ENCODE results near the gene ITIH1. TPM values are rescaled to one million over a fixed set of nuclear protein-coding genes. Genes with fewer than 3 reads are reported as not detected.

Gene ITIH1
- total RNA-seq, 1 donor from 2014 or later: not detected

- no peak for DNase-seq (ENCODE audit: extremely low read depth, low read depth, low spot score)
Observed at GRCh38 chr3:52809149-52809548, 31.8 kb downstream of the ITIH1 start.

DNA sequence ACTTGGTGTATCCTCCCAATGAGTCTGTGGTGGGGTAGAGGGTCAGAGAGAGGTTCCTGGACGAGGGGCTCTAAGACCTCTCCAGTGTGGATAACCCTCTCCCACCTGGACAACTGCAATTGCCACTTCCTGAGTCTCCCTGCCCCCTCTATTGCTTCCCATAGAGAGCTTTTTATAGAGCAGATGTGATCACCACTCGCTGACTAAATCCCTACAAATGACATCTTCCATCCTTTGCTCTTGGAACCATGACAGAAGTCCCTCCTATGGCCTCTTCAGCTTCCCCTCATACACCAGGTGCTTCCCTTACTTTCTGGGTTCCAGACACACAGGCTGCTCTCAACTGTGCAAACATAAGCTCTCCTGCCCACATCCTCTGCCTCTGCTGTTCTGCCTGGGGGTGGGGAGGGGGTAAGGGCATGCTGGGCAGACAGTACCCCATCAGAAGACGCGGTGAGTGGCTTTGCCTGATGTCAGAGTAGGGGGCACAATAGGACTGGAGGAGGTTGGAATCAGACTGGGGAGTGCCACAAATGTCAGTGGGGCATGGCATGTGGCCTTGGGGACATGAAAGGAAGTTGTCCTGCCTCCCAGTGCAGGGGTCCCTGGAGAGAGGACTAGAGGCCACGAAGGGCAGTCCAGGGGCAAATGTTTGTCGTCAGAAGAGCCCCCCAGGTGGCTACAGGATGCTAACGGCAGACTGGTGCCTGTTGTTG lies 32.4 kb downstream of the ITIH1 start:
- DNase-seq (ENCODE audit: extremely low read depth, low read depth, low spot score): no peak

DNA sequence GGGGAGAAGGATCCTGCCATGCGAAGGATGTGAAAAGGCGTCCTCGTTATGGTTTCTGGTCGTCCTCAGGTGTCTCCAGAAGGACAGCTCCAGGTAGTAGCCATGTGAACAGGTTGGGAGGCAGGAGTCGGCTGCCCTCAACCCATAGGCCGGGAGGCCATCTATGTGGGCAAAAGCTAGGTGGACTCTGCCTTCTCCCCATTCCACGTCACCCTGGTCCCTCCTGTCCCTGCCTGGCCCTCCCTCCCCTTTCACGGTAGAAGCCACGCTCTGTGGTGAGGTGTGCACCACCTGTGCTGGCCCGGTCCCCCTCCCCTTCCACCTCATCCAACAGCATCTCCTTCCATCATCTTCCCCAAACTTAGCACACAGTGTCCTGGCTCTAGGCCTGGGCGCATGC lies 33.5 kb downstream of the ITIH1 start:
- no peak for DNase-seq (ENCODE audit: extremely low read depth, low read depth, low spot score)

- DNase-seq (ENCODE audit: extremely low read depth, low read depth, low spot score): no peak
Observed at GRCh38 chr3:52811452-52812011, 34.1 kb downstream of the ITIH1 start.

DNA sequence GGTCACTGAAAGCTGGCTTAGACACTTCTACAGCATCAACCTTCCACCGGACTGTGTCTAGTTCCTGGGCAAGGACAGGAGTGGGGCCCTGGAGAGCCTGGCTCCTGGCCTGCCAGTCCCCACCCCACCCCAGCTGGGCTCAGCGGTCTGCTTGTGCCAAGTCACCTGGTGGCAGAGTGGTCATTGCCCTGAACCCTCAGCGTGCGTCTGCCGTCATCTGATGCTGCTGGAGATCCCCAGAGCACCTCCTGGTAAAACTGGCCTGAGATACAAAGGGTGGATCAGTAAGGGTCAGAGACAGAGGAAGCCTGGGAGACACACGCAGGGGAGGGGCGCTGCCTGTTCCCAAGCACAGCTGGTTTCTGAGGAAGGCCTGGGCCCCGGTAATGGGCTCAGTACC lies 36.4 kb downstream of the ITIH1 start:
- no peak for DNase-seq (ENCODE audit: extremely low read depth, low read depth, low spot score)

DNA sequence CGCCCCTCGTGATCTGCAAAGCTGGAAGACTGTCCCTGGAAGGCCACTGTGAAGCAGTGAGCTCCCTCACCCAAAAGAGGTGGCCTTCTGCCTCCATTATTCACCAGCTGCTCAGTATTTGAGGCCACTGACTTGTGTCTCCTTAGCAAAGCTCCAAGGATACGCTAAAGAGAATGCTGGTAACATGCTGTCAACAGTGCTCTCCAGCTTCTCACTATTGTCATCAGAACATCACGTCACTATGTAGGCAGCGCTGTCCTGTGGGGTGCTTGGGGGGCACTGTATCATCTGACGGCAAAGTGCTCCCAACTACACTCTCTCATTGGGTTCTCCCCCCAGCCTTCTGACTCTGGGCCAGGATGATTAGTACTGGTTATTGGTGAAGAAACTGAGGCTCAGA lies 38.8 kb downstream of the ITIH1 start:
- no peak for DNase-seq (ENCODE audit: extremely low read depth, low read depth, low spot score)

- no peak for DNase-seq (ENCODE audit: extremely low read depth, low read depth, low spot score)
Observed at GRCh38 chr3:52816654-52817053, 39.3 kb downstream of the ITIH1 start.

DNA sequence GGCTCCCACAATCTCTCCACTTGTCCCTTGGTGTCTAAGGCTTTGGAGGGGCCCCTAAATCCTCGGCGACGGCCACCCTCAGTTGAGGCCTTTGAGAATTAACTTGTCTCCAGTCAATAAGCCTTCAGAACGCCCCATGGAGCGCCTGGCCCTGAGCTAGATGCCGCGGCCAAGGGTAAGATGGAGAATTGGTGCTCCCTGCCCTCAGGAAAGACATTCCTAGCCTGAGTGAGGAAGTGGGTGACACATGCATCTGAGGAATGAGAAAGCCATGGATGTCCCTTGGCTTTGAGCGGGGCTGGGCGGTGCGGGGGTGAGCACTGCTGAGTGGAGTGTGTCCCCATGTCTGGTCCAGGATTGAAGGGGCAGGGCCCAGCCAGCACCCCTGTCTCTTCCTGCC lies 39.8 kb downstream of the ITIH1 start:
- DNase-seq (ENCODE audit: extremely low read depth, low read depth, low spot score): no peak

- no peak for DNase-seq (ENCODE audit: extremely low read depth, low read depth, low spot score)
Observed at GRCh38 chr3:52817860-52818259, 40.5 kb downstream of the ITIH1 start.

- DNase-seq (ENCODE audit: extremely low read depth, low read depth, low spot score): no peak
Observed at GRCh38 chr3:52819936-52820335, 42.5 kb downstream of the ITIH1 start.

- DNase-seq (ENCODE audit: extremely low read depth, low read depth, low spot score): no peak
Observed at GRCh38 chr3:52820736-52821135, 43.3 kb downstream of the ITIH1 start.

DNA sequence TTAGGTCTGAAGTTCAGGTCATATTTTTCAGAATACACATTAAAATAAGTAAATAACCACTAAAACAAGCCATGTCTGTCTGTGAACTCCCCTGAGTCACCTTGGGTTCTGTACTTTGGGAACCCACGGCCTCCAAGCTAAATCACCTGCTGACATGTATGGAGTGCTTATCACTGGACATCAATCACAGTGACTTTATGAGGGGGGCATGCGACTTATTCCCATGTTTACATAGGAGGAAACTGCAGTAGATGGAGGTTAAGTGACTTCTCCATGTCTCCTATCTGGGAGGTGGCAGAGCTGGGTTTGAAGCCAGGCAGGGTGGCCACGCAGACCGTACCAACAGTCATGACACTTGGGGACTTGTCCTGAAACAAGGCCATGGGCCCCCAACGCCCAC lies 45.0 kb downstream of the ITIH1 start:
- DNase-seq (ENCODE audit: extremely low read depth, low read depth, low spot score): no peak

DNA sequence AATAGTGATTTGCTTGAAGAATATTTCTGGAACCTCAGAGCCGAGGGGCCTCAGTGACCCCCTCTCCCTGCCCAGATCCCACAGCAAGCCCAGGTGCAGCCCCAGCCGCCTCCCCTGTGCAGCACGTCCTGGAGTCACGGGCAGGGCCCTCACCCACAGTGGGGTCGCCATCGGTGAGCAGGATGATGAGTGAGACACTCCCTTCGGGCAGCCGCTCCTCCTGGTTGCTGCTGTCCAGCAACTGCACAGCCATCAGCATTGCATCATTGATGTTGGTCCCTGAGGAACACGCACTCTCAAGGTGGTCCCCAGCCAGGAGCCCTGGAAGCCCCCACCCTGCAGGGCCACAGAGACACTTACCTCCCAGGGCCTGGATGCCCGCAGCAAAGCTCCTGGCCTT lies 46.6 kb downstream of the ITIH1 start:
- no peak for DNase-seq (ENCODE audit: extremely low read depth, low read depth, low spot score)

- no peak for DNase-seq (ENCODE audit: extremely low read depth, low read depth, low spot score)
Observed at GRCh38 chr3:52827441-52827840, 50.0 kb downstream of the ITIH1 start.

DNA sequence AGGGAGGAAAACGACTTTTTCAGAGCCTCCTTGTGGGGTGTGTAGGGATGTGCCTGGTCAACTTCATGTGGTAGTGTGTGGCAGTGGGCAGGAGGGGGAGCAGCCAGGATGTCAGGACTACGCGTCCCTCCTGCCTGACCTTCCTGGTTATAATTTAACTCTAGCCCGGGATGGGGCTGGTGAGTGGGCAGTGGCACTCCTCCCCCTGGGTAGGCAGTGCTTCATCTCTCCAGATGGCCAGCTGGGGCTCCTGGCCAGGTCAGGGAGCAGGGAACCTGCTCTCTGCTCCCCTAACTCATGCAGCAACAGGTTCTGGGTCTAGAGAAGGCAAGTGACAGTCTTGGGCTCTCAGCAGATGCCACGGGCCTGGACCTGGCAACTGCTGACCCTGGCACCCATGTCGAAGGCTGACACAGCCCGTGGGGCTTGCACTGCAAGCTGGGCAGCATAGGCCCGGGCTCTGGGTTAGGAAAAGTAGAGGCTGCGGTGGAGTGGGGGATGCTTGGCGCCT lies 50.5 kb downstream of the ITIH1 start:
- DNase-seq (ENCODE audit: extremely low read depth, low read depth, low spot score): no peak

GRCh38 chr3:52829482-52829881 lies 52.1 kb downstream of the ITIH1 start:
- no peak for DNase-seq (ENCODE audit: extremely low read depth, low read depth, low spot score)

DNA sequence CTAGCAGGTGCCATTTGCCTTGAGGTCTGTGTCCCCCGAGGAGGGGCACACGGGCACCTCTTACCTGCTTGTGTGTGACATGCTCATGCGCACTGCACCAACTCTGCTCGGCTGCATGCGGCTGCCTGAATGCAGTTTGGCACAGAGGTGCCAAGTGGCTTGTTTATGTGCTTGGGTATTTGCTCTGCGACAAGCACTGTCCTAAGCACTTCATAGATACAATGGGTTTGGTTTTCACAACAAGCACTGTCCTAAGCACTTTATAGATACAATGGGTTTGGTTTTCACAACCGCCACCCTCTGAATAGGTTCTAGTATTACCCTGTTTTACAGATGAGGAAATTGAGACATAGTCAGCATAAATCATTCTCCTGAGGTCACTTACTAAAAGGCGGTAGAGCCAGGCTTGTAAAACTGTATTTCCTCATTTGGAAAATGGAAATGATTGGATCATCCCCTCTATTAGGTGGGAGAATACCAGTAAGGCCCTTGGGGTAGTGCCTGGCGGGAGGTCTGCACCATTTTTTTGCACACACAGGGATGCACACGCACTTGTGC lies 52.6 kb downstream of the ITIH1 start:
- DNase-seq (ENCODE audit: extremely low read depth, low read depth, low spot score): no peak

DNA sequence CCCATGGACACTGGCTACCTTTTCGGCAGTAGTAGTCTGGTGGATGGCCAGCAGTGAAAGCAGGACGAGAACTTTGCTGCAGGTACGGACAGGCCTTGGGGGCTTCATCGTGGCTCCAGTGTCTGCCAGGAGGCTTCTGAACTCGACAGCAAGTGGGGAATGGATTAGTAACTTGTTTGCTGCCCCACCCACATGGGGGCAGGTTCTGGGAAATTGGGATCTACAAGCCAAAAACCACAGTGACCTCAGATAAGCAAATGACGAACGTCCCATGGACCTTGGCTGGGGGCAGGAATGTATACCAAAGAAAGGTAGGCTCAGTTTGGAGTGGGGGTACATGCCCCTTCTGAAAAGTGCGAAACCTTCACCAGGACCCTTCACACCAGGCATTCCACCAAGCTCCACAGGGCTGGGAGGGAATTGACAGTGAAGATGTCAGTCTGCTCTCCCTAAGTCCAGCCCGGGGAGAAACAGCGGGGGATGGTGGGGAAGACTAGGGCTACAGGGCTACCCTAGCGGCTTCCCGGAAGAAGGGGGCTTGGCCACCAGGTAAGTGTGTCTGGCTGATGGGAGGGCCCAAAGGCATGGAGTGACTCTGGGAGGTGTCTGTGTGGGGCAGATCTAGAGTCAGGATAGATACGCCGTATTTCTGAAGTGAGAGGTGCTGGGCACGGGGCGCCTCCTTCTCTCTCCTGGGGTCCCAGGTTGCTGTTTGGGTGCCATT lies 53.3 kb downstream of the ITIH1 start, which contains the start of gene ITIH4:
ITIH4 (minus strand) TSS at position 138 of the 724 bp plus-strand sequence; CDS start at position 108, 30 bp downstream.
- no peak for DNase-seq (ENCODE audit: extremely low read depth, low read depth, low spot score)

DNA sequence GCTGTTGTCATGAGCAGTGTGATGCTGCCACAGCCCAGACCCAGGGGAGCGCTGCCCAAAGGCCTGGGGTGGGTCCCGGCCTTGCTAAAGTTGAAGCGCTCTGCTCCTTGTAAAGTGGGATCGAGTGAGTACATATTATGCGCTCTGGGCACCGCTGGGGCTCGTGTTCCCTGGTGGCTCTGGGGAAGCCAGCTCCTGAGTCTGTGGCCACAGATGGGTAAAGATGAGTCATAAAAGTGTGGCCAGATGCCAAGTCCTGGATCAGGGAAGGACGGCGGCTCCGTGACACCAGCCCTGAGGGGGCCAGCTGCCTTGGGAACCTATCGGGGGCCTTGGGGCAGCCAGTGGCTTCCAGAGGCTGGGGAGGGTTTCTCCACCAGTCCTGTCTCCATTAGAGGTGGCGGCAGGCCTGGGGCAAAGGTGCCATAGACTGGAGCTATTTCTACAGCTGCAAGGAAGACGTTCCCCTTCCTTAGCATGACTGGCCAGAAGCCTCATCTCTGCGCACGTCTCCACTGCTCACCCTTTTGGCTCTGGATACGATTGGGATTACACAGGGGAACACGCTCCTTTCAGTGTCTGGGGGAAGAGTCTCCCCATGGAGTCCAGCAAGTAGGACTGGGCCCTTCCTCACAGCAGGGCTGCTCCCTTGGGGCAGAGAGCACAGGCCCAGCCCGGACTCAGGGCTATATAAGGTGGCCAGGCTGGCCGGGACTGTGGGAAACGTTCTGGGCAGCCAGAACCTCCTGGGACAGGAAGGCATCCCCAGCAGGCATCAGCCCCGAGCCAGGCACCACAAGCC lies 54.3 kb downstream of the ITIH1 start:
- DNase-seq (ENCODE audit: extremely low read depth, low read depth, low spot score): peak; percentile 27

GRCh38 chr3:52833202-52833601 lies 55.8 kb downstream of the ITIH1 start:
- DNase-seq (ENCODE audit: extremely low read depth, low read depth, low spot score): no peak
